GM12872 (cell line): Measurements from ENCODE around the gene RNF125.

Experiments
- CTCF ChIP-seq: IDR thresholded peaks from 3 replicates; pipeline ENCODE4 v1.5.1; 2011; ENCODE audit warnings: low read depth, mild to moderate bottlenecking, low read length, moderate library complexity; ENCODE audit not compliant: insufficient read depth

Gene RNF125

GRCh38 chr18:32060026-32060425, 41.4 kb downstream of the RNF125 start:
- TF ChIP-seq CTCF = no peak

GRCh38 chr18:32067375-32068167, 48.9 kb downstream of the RNF125 start:
- no peak for TF ChIP-seq CTCF

GRCh38 chr18:32072321-32072720, 53.7 kb downstream of the RNF125 start:
- peak; percentile 46; the same call in 2 of the 3 replicates for TF ChIP-seq CTCF

GRCh38 chr18:32074206-32074605, 55.6 kb downstream of the RNF125 start:
- no peak for TF ChIP-seq CTCF

GRCh38 chr18:32078845-32079244, 60.2 kb downstream of the RNF125 start:
- TF ChIP-seq CTCF = no peak

- TF ChIP-seq CTCF = no peak
These were observed 63.3 kb downstream of the RNF125 start for GRCh38 chr18:32081881-32082280.

GRCh38 chr18:32083781-32084180, 65.2 kb downstream of the RNF125 start:
- TF ChIP-seq CTCF = no peak

GRCh38 chr18:32086881-32087280, 68.3 kb downstream of the RNF125 start:
- no peak for TF ChIP-seq CTCF
